B cell (primary cell): Measurements from ENCODE around the gene PRKCH. TPM values are rescaled to one million over a fixed set of nuclear protein-coding genes. Genes with fewer than 3 reads are reported as not detected.

Experiments used
- ATAC-seq: fragments of 200-7000 bp; cut with Tn5 transposase; one replicate; pipeline ENCODE4 v1.10.0; 2021; ENCODE audit warnings: low read depth, mild to moderate bottlenecking, moderate number of reproducible peaks, moderate library complexity
- CTCF ChIA-PET: fragments of 350-600 bp; sonication (Branson Sonifier 250); formaldehyde crosslinking; loops from one replicate; lab custom pipeline; 2021; ENCODE audit warnings: antibody characterized with exemption, inconsistent platforms; lab: Charles Lee
- POLR2A ChIA-PET: fragments of 350-600 bp; sonication (Branson Sonifier 250); formaldehyde crosslinking; loops from one replicate; lab custom pipeline; 2021; ENCODE audit warnings: antibody characterized with exemption; lab: Charles Lee
- DNase-seq: peaks from one replicate; pipeline ENCODE4 v3.0.0; 2013
- H2AFZ ChIP-seq: 2 replicates; pipeline ENCODE4 v1.6.1; 2012; ENCODE audit warnings: mild to moderate bottlenecking, low read depth, low read length; ENCODE audit not compliant: insufficient read depth, poor library complexity, severe bottlenecking
- H3K27ac ChIP-seq, 2 donors: 1 replicate in 1 of 2; 2 replicates in 1 of 2; pipeline ENCODE4 v1.5.1; 2012 to 2013; ENCODE audit warnings: low read length in 2 of 2, mild to moderate bottlenecking in 2 of 2, moderate library complexity in 1 of 2
- H3K27me3 ChIP-seq, 4 experiments: fragments of 200-600 bp in 1 of 4; sonication (generic) in 1 of 4; replicated peaks in 1 of 4; 1 replicate in 2 of 4; 2 replicates in 2 of 4; pipeline versions ENCODE4 v1.6.1 to v1.7.0; 2013 to 2016; ENCODE audit warnings: low read length in 3 of 4, mild to moderate bottlenecking in 2 of 4, mixed read lengths in 1 of 4, moderate library complexity in 1 of 4; ENCODE audit not compliant: insufficient read depth in 4 of 4, control insufficient read depth in 3 of 4; ENCODE audit errors: control extremely low read depth in 1 of 4
- H3K36me3 ChIP-seq, 2 experiments: replicated peaks in 1 of 2; 1 replicate in 1 of 2; 2 replicates in 1 of 2; pipeline versions ENCODE4 v1.6.1 to v1.7.1; 2013; ENCODE audit warnings: low read length in 1 of 2; ENCODE audit not compliant: insufficient read depth in 2 of 2, control insufficient read depth in 1 of 2; ENCODE audit errors: control extremely low read depth in 1 of 2, extremely low read depth in 1 of 2
- H3K4me1 ChIP-seq, 2 donors: fragments of 200-600 bp in 1 of 2; sonication (generic) in 1 of 2; 1 replicate in 1 of 2; 2 replicates in 1 of 2; pipeline versions ENCODE4 v1.5.1 to v1.6.1; 2013 to 2017; ENCODE audit warnings: low read length in 2 of 2; ENCODE audit not compliant: control insufficient read depth in 2 of 2, insufficient read depth in 2 of 2
- H3K4me2 ChIP-seq: replicated peaks from 2 replicates; pipeline ENCODE3; 2012; ENCODE audit warnings: mild to moderate bottlenecking, low read depth, low read length; ENCODE audit not compliant: poor library complexity, severe bottlenecking
- H3K4me3 ChIP-seq, 5 experiments: fragments of 200-600 bp in 1 of 5; sonication (generic) in 1 of 5; 1 replicate in 3 of 5; 2 replicates in 2 of 5; pipeline versions ENCODE4 v1.5.1 to v1.7.0; 2011 to 2016; ENCODE audit warnings: low read length in 4 of 5, mild to moderate bottlenecking in 4 of 5, low read depth in 2 of 5, control low read depth in 1 of 5, moderate library complexity in 1 of 5; ENCODE audit not compliant: insufficient read depth in 1 of 5; ENCODE audit errors: control extremely low read depth in 1 of 5, extremely low read depth in 1 of 5
- H3K79me2 ChIP-seq: fragments of 200-600 bp; sonication (generic); one replicate; pipeline ENCODE4 v1.6.0; 2016; ENCODE audit warnings: low read length; ENCODE audit not compliant: control insufficient read depth, insufficient read depth
- H3K9ac ChIP-seq: fragments of 200-600 bp; sonication (generic); 2 replicates; pipeline ENCODE4 v1.6.1; 2017; ENCODE audit warnings: mild to moderate bottlenecking, low read length, moderate library complexity
- H3K9me3 ChIP-seq, 3 donors: one replicate each; pipeline versions ENCODE4 v1.6.1 to v1.7.1; 2013; ENCODE audit warnings: low read length in 2 of 3; ENCODE audit not compliant: control insufficient read depth in 2 of 3, insufficient read depth in 1 of 3; ENCODE audit errors: control extremely low read depth in 1 of 3
- H4K20me1 ChIP-seq: 2 replicates; pipeline ENCODE4 v1.6.0; 2012; ENCODE audit warnings: mild to moderate bottlenecking, low read length; ENCODE audit not compliant: insufficient read depth, control insufficient read depth, poor library complexity, severe bottlenecking
- H3K27ac Mint-ChIP-seq: one replicate; pipeline ENCODE4 v1.8.0; 2021; ENCODE audit warnings: mixed read lengths
- H3K27me3 Mint-ChIP-seq: one replicate; pipeline ENCODE4 v1.8.0; 2021; ENCODE audit warnings: mixed read lengths
- H3K4me1 Mint-ChIP-seq: one replicate; pipeline ENCODE4 v1.8.0; 2021; ENCODE audit warnings: mixed read lengths
- H3K4me3 Mint-ChIP-seq: one replicate; pipeline ENCODE4 v1.8.0; 2021; ENCODE audit warnings: mixed read lengths
- H3K9me3 Mint-ChIP-seq: one replicate; pipeline ENCODE4 v1.8.0; 2022; ENCODE audit warnings: mixed read lengths; ENCODE audit not compliant: insufficient read depth
- EZH2 ChIP-seq: IDR thresholded peaks from 2 replicates; pipeline ENCODE4 v1.6.1; 2012; ENCODE audit warnings: borderline replicate concordance, low read depth, mild to moderate bottlenecking, moderate library complexity, low read length; ENCODE audit not compliant: insufficient read depth, poor library complexity, severe bottlenecking
- WGBS: methylation state at CpG from one replicate; pipeline ENCODE4 v1.1.5; 2013; ENCODE audit warnings: missing lambda C conversion rate; ENCODE audit not compliant: insufficient coverage; 5-methylcytosine and 5-hydroxymethylcytosine counted together
- intact Hi-C: fragments of 100-400 bp; cut with micrococcal nuclease; formaldehyde crosslinking; loops from one replicate; pipeline ENCODE4 v1.10.0; 2022
- polyA plus RNA-seq: library from polyadenylated mRNA; depleted of rRNA; stranded (reverse); fragments of >200 nt; gene quantifications from 2 replicates; pipeline ENCODE4 v1.2.3, GENCODE V29; 2012
- total RNA-seq, 2 donors: library from RNA; stranded (reverse); fragments of 120-200 nt in 1 of 2; gene quantifications; 1 replicate in 1 of 2; 2 replicates in 1 of 2; pipeline versions ENCODE4 v1.2.3 to v1.2.4, GENCODE V29; 2013 to 2022
- TF ChIP-seq, protein P1 (sequence below): fragments of 200-600 bp; IDR thresholded peaks from one replicate; pipeline ENCODE4 v1.8.0; 2022; ENCODE audit warnings: antibody characterized with exemption, mild to moderate bottlenecking

PRKCH gene
- total and polyA plus RNA-seq, 2 donors (not counting 1 experiment from before 2014, with no cell fraction given) = 2.0 to 5.0 TPM

DNA sequence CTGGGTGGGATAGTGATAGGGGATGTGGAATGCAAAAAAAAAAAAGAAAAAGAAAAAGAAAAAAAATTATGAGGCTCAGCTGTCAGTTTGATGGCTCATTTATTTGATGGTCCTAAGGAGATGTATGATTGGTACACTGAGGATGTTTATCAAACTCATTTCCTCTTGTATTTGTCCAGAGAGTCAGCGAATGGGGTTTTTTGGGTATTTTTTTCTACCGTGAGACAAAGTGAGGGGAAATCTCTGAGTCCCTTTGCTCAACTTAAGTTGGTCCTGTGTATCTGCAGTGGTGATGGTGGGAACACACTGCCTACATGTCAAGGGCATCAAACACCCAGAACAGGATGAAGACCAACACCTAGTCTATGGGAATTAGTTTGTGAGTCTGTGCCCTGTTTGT lies 197.0 kb downstream of the PRKCH start:
- Mint-ChIP-seq H3K9me3 (no peaks in the 10 kb centered on the region), H3K4me1 (peaks cover 6% of the 10 kb centered on the region), H3K4me3 (no peak overlapping the region), H3K27ac (no peak overlapping the region), H3K27me3 (no peaks in the 10 kb centered on the region)
- ChIA-PET CTCF (no interaction called here), POLR2A (interaction anchor here (0.6 kb wide), 1 partner anchor 212 kb away, joined by 3 read pairs; no protein-coding TSS in a partner anchor)
- Histone ChIP-seq H3K4me2 (no peak overlapping the region), H3K4me3 (no peak overlapping the region), H2AFZ (no peak overlapping the region), H3K79me2 (no peaks in the 10 kb centered on the region), H3K9me3 (no peaks in the 10 kb centered on the region), H3K27me3 (no peaks in the 10 kb centered on the region), H4K20me1 (no peaks in the 10 kb centered on the region), H3K4me1 (no peaks in the 10 kb centered on the region), H3K9ac (no peak overlapping the region), H3K36me3 (no peaks in the 10 kb centered on the region), H3K27ac (no peak overlapping the region)
- TF ChIP-seq EZH2 = no peak
- TF ChIP-seq, protein P1, sequence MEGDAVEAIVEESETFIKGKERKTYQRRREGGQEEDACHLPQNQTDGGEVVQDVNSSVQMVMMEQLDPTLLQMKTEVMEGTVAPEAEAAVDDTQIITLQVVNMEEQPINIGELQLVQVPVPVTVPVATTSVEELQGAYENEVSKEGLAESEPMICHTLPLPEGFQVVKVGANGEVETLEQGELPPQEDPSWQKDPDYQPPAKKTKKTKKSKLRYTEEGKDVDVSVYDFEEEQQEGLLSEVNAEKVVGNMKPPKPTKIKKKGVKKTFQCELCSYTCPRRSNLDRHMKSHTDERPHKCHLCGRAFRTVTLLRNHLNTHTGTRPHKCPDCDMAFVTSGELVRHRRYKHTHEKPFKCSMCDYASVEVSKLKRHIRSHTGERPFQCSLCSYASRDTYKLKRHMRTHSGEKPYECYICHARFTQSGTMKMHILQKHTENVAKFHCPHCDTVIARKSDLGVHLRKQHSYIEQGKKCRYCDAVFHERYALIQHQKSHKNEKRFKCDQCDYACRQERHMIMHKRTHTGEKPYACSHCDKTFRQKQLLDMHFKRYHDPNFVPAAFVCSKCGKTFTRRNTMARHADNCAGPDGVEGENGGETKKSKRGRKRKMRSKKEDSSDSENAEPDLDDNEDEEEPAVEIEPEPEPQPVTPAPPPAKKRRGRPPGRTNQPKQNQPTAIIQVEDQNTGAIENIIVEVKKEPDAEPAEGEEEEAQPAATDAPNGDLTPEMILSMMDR = no peak
- whole genome bisulfite sequencing = 50% methylated on average over 1 of the region's 2 CpGs
- intact Hi-C loops = no loop called here
- ATAC-seq (peak; percentile 21), DNase-seq (no peak)

DNA sequence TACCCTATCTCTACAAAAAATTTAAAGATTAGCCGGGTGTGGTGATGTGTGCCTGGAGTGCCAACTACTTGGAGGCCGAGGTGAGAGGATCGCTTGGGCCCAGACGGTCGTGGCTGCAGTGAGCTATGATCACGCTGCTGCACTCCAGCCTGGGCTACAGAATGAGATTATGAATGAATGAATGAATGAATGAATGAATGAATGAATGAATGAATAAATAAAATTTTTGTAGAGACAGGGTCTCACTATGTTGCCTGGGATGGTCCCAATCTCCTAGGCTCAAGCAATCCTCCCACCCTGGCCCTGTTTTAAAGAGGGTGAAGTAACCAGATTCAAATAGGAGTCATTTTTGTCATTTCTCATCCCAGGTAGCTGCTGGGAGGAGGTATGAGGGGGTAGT lies 197.7 kb downstream of the PRKCH start:
- ATAC-seq (no peak), DNase-seq (no peak)
- H4K20me1 ChIP-seq = no peaks in the 10 kb centered on the region
- no peak overlapping the region for H3K4me3 ChIP-seq
- WGBS = 96% methylated on average over 5 of the region's 6 CpGs
- no peaks in the 10 kb centered on the region for H3K79me2 ChIP-seq
- no peak overlapping the region for H3K9ac ChIP-seq
- Mint-ChIP-seq H3K9me3 (no peaks in the 10 kb centered on the region), H3K27me3 (no peaks in the 10 kb centered on the region), H3K4me3 (no peak overlapping the region), H3K4me1 (peaks cover 6% of the 10 kb centered on the region), H3K27ac (no peak overlapping the region)
- ChIA-PET POLR2A (no interaction called here), CTCF (no interaction called here)
- H3K27ac ChIP-seq = no peak overlapping the region
- intact Hi-C loops = no loop called here
- H3K4me2 ChIP-seq = no peak overlapping the region
- no peaks in the 10 kb centered on the region for H3K9me3 ChIP-seq
- H3K4me1 ChIP-seq = no peaks in the 10 kb centered on the region
- no peak for TF ChIP-seq EZH2
- TF ChIP-seq, protein P1 = no peak
- no peaks in the 10 kb centered on the region for H3K27me3 ChIP-seq
- no peak overlapping the region for H2AFZ ChIP-seq
- no peaks in the 10 kb centered on the region for H3K36me3 ChIP-seq
